ENCODE results near the gene HAT1. TPM values are rescaled to one million over a fixed set of nuclear protein-coding genes. Genes with fewer than 3 reads are reported as not detected.

Gene HAT1
- total RNA-seq, 1 experiment from 2014 or later = 76.8 TPM

GRCh38 chr2:172011812-172012575, 89.7 kb downstream of the HAT1 start:
- no peaks in the 10 kb centered on the region for H3K9me3 ChIP-seq (ENCODE audit: low read length)
- H3K4me1 ChIP-seq (ENCODE audit: insufficient read depth, low read length) = peaks cover 17% of the 10 kb centered on the region
- H2AFZ ChIP-seq (ENCODE audit: low read length) = no peak overlapping the region
- TF ChIP-seq CTCF (conservative IDR thresholded peaks at IDR 0.05; ENCODE audit: low read depth, low read length) (no peak), EZH2phosphoT487 (IDR thresholded peaks at IDR 0.05; ENCODE audit: borderline replicate concordance, low read length) (no peak)
- BruUV-seq (replicated peaks) = no TSS peak
- no peak overlapping the region for H3K9ac ChIP-seq (ENCODE audit: low read length)
- ATAC-seq (no peak), DNase-seq (no peak)
- H3K9me2 ChIP-seq (replicated peaks; ENCODE audit: low read length) = no peaks in the 10 kb centered on the region
- CTCF ChIA-PET = no interaction called here
- intact Hi-C loops (cut with micrococcal nuclease) = no loop called here
- H3K36me3 ChIP-seq (ENCODE audit: low read depth, low read length) = no peaks in the 10 kb centered on the region
- no peaks in the 10 kb centered on the region for H3K27me3 ChIP-seq (ENCODE audit: low read length)
- H3K4me2 ChIP-seq (ENCODE audit: low read length) = no peak overlapping the region
- POLR2A ChIA-PET (ENCODE audit: unreplicated experiment) = interaction anchor here (0.6 kb wide), 1 partner anchor 73 kb away, joined by 3 read pairs; no protein-coding TSS in a partner anchor
- H3F3A ChIP-seq (ENCODE audit: low read length, unreplicated experiment) = no peaks in the 10 kb centered on the region
- no peaks in the 10 kb centered on the region for H4K20me1 ChIP-seq (ENCODE audit: low read length)
- no peak overlapping the region for H3K27ac ChIP-seq (ENCODE audit: low read length)
- H3K4me3 ChIP-seq (ENCODE audit: low read length) = no peak overlapping the region
- 0 out of 2 replicates have a peak, but pooled peaks cover 8% of the 10 kb centered on the region for H3K79me2 ChIP-seq (ENCODE audit: low read length)

- Histone ChIP-seq H3K9me3 (ENCODE audit: low read length) (no peaks in the 10 kb centered on the region), H3K4me1 (ENCODE audit: insufficient read depth, low read length) (peaks cover 17% of the 10 kb centered on the region), H3K79me2 (ENCODE audit: low read length) (0 out of 2 replicates have a peak, but pooled peaks cover 8% of the 10 kb centered on the region), H3K27me3 (ENCODE audit: low read length) (no peaks in the 10 kb centered on the region), H3K9ac (ENCODE audit: low read length) (no peak overlapping the region), H4K20me1 (ENCODE audit: low read length) (no peaks in the 10 kb centered on the region), H3K4me3 (ENCODE audit: low read length) (no peak overlapping the region), H3K4me2 (ENCODE audit: low read length) (no peak overlapping the region), H3K36me3 (ENCODE audit: low read depth, low read length) (no peaks in the 10 kb centered on the region), H3F3A (ENCODE audit: low read length, unreplicated experiment) (no peaks in the 10 kb centered on the region), H3K27ac (ENCODE audit: low read length) (no peak overlapping the region), H2AFZ (ENCODE audit: low read length) (no peak overlapping the region), H3K9me2 (replicated peaks; ENCODE audit: low read length) (no peaks in the 10 kb centered on the region)
- no peak for DNase-seq
- POLR2A ChIA-PET (ENCODE audit: unreplicated experiment) = interaction anchor here (0.6 kb wide), 1 partner anchor 72 kb away, joined by 3 read pairs; no protein-coding TSS in a partner anchor
- TF ChIP-seq CTCF (conservative IDR thresholded peaks at IDR 0.05; ENCODE audit: low read depth, low read length) (no peak), EZH2phosphoT487 (IDR thresholded peaks at IDR 0.05; ENCODE audit: borderline replicate concordance, low read length) (no peak), EZH2 (IDR thresholded peaks at IDR 0.05; ENCODE audit: low read length, unreplicated experiment) (no peak)
- CTCF ChIA-PET = no interaction called here
- ATAC-seq = no peak
- intact Hi-C loops (cut with micrococcal nuclease) = no loop called here
- BruUV-seq (replicated peaks) = no TSS peak
Measured at GRCh38 chr2:172012677-172013391, 90.6 kb downstream of the HAT1 start.

GRCh38 chr2:172013396-172013795, 91.1 kb downstream of the HAT1 start:
- Histone ChIP-seq H3K9ac (ENCODE audit: low read length) (no peak overlapping the region), H3K9me3 (ENCODE audit: low read length) (no peaks in the 10 kb centered on the region), H3K36me3 (ENCODE audit: low read depth, low read length) (no peaks in the 10 kb centered on the region), H4K20me1 (ENCODE audit: low read length) (no peaks in the 10 kb centered on the region), H3K27me3 (ENCODE audit: low read length) (no peaks in the 10 kb centered on the region), H3K27ac (ENCODE audit: low read length) (no peak overlapping the region), H3K4me3 (ENCODE audit: low read length) (no peak overlapping the region), H3K9me2 (replicated peaks; ENCODE audit: low read length) (no peaks in the 10 kb centered on the region), H3F3A (ENCODE audit: low read length, unreplicated experiment) (no peaks in the 10 kb centered on the region), H3K4me1 (ENCODE audit: insufficient read depth, low read length) (peaks cover 13% of the 10 kb centered on the region), H3K4me2 (ENCODE audit: low read length) (no peak overlapping the region), H2AFZ (ENCODE audit: low read length) (no peak overlapping the region), H3K79me2 (ENCODE audit: low read length) (0 out of 2 replicates have a peak, but pooled peaks cover 8% of the 10 kb centered on the region)
- no TSS peak for BruUV-seq (replicated peaks)
- ATAC-seq (no peak), DNase-seq (no peak)
- no peak for TF ChIP-seq CTCF (conservative IDR thresholded peaks at IDR 0.05; ENCODE audit: low read depth, low read length)
- ChIA-PET POLR2A (ENCODE audit: unreplicated experiment) (no interaction called here), CTCF (no interaction called here)
- intact Hi-C loops (cut with micrococcal nuclease) = no loop called here

Data from PC-3 (cell line).